Stimulated activated CD8-positive, alpha-beta memory T cell treated with anti-CD3 and anti-CD28 coated beads, Interleukin-4, amount 100 ng/mL, for 4 hours (primary cell): ENCODE measurements around the gene LGALS9B.
"Not testable (repeated sequence)": the region's sequence is repeated elsewhere in the genome, so short reads cannot be mapped to it uniquely, and the experiment has no call there.

Source experiments
- DNase-seq, 2 donors: peaks; one replicate each; pipeline ENCODE4 v3.0.0-alpha.2; 2020; ENCODE audit warnings: low read depth in 2 of 2, low spot score in 1 of 2

Gene LGALS9B

GRCh38 chr17:20469107-20469506 lies 1.8 kb upstream of the LGALS9B start:
- DNase-seq, result not testable (repeated sequence)

GRCh38 chr17:20466999-20467398 lies 340 bp downstream of the LGALS9B start:
- DNase-seq, result not testable (repeated sequence)

- not testable (repeated sequence) for DNase-seq
These were observed 786 bp downstream of the LGALS9B start for GRCh38 chr17:20466553-20466952.

DNA sequence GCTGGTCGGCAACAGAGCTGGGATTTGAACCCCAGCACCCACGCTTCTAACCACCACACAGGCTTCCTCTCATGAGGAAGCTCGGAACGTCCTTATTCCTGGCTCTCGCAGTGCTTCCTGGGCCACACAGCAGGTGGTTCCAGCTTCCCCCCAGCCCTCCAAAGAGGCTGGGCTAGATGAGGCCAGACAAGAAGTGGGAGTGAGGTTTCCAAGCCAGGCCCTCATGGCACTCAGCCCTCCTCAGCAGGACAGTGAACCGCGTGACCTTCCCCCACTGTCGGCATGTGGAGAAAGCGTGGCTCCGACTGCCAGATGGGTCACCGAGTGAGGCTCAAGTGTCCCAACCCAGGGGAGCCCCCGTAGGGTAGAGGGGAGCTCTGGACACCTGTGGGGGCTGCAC lies 1.8 kb downstream of the LGALS9B start:
- not testable (repeated sequence) for DNase-seq

DNA sequence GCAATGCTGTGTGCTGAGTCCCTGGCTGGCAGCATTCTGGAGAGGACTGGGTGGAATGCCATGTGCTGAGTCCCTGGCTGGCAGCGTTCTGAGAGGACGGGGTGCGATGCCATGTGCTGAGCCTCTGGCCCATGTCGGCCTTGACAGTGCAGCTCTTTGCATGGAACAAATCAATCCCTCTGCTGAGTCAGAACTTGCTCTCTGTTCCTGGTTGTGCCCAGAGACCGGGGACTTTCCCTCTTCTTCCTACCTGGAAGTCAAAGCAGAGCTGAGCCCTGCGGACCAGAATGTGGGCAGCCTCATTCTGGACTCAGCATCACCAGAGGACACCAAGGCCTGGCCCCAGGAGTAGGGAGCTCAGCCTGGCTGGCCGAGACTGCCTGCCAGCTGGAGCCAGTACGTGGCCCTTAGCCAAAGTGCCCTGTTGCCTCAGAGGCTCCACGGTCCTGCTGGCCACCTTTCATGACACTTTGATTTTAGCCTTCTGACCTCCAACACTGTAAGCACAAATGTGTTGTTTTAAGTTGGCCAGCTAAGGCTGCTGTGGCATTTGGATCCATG lies 2.4 kb downstream of the LGALS9B start:
- DNase-seq, result not testable (repeated sequence)

GRCh38 chr17:20462158-20462557 lies 5.2 kb downstream of the LGALS9B start:
- not testable (repeated sequence) for DNase-seq

GRCh38 chr17:20457848-20458381 lies 9.4 kb downstream of the LGALS9B start:
- DNase-seq, result not testable (repeated sequence)

DNA sequence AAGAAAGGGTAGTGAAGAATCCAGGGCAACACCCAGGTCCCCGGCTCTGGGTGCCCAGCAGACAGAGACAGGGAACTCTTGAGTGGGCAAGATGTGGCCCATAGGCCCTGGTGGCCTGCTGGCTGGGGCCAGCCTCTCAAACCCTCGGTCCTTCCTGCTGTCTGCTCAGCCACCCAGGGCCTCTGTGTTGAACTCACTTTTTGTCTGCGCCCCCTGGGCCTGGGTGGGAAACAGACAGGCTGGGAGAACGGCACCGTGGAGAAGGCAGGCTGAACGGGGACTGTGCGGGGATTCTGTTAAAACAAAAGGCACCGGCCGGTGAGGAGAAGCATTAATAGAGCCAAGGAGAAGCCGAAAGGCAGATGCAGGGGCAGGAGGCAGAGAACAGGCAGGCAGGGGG lies 12.2 kb downstream of the LGALS9B start:
- not testable (repeated sequence) for DNase-seq

DNA sequence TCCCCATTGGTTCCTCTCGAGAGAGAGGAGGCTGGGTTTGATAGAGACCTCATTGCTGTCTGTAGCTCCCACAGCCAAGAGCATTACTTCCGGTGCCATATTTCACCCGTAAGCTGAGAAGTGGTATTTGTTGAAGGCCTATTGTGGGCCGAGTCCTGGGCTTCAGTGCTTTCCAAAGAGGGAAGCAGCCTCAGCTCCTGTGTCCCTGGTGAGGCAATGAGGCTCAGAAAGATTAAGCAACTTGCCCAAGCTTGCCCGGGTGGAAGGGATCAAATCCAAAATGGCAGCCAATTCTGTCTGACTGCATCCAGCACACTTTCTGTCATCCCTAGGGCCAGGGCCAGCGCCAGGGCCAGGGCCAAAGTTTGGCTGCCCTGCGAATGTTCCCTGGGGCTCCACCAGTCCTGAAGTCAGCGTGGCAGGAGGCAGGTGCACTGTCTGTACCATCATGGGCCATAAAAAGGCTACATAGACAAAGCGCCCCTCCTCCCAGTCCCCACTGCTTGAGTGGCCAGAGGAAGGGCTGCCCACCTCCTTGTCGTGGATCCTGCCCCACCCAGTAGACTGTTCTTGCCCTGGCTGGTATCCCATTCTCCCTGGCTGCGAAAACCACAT lies 13.4 kb downstream of the LGALS9B start:
- DNase-seq, result not testable (repeated sequence)

- not testable (repeated sequence) for DNase-seq
These were observed 16.5 kb downstream of the LGALS9B start for GRCh38 chr17:20450852-20451251.

- DNase-seq, result not testable (repeated sequence)
These were observed 19.6 kb downstream of the LGALS9B start for GRCh38 chr17:20447534-20448321.

GRCh38 chr17:20446895-20447294 lies 20.4 kb downstream of the LGALS9B start:
- not testable (repeated sequence) for DNase-seq

- DNase-seq, result not testable (repeated sequence)
These were observed 22.6 kb downstream of the LGALS9B start for GRCh38 chr17:20444581-20445236.

DNA sequence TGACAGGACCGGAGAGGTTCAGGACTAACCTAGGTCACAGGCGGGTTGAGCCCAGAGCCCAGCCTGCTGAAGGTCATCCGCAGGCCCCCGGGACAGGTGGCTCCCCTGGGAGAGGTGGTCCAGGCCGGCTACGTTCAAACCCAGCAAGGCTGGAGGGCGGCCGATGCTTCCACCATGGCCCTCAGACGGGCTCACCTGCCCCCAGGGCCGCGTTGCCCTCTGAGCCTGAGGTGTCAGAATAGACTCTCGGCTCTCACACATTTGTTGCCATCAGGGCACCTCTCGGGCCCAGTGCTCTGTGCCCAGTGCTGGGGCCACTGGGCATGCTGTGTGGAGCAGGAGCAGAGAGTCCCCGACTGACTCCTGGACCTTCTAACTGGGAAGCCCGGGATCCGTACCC lies 23.2 kb downstream of the LGALS9B start:
- DNase-seq, result not testable (repeated sequence)

DNA sequence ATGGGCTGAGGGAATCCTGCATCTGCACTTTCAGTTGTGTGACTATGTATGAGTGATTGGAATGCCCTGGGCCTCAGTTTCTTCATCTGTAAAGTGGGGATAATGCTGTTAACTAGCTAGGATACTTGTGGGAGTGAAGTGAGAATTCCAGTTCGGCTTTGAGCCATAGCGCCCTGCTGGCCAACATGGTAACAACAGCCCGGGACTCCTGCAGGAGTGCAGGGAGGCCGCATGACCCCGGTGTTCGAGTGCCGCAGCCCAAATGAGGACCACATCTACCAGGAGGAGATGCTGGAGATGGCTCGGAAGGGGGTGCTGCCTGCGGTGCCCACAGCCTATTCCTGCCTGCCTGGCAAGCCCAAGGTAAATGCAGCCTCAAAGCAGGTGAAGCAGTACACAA lies 23.7 kb downstream of the LGALS9B start:
- DNase-seq, result not testable (repeated sequence)

GRCh38 chr17:20440665-20441064 lies 26.7 kb downstream of the LGALS9B start:
- DNase-seq, result not testable (repeated sequence)

GRCh38 chr17:20435166-20435565 lies 32.2 kb downstream of the LGALS9B start:
- not testable (repeated sequence) for DNase-seq

GRCh38 chr17:20433382-20433781 lies 34.0 kb downstream of the LGALS9B start:
- DNase-seq, result not testable (repeated sequence)

DNA sequence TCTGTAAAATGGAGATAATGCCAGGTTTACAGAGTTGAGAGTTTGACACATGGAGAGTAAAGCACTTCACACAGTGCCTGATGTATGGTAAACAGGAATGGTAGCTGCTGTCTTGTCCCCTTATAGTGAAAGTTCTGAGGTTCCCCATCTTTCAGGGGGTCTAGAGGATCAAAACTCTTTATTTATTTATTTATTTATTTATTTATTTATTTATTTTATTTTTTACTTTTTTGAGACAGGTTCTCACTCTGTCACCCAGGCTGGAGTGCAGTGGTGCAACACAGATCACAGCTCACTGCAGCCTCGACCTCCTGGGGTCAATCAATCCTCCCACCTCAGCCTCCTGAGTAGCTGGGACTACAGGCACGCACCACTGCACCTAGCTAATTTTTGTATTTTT lies 40.1 kb downstream of the LGALS9B start:
- DNase-seq, result not testable (repeated sequence)

- not testable (repeated sequence) for DNase-seq
These were observed 44.5 kb downstream of the LGALS9B start for GRCh38 chr17:20422826-20423225.

DNA sequence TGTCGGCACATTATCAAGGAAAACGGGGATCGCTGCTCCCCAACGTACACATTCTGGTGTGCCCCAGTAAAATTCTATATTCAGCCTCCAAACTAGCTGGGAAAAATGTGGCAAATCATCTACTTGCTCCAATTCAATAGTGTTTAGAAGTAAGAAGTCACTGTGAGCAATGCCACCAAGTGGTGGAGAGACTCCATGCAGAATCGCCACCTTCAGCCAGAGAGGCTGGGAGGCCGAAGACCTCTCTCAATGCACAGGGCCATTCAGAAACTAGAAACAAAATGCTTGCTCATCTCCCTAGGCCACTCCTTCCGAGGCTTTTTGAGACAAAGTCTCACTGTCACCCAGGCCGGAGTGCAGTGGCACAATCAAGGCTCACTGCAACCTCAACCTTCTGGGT lies 48.5 kb downstream of the LGALS9B start:
- not testable (repeated sequence) for DNase-seq
